Endometrial microvascular endothelial cells (primary cell): ENCODE results near the gene NSD2. TPM values are rescaled to one million over a fixed set of nuclear protein-coding genes. Genes with fewer than 3 reads are reported as not detected.

Source experiments
- in situ Hi-C: cut with HindIII; loops from 2 replicates; pipeline ENCODE4 v1.10.0; 2017; ENCODE audit warnings: low sequenced_read_pairs, low pct_unique_long_range_greater_than_20kb; ENCODE audit errors: inconsistent ontology term
- total RNA-seq: library from RNA; depleted of rRNA; stranded (reverse); fragments of >200 nt; gene quantifications from one replicate; pipeline ENCODE4 v1.2.3, GENCODE V29; 2015; ENCODE audit errors: inconsistent ontology term

The NSD2 gene
- total RNA-seq, 1 donor from 2014 or later = 68.2 TPM

DNA sequence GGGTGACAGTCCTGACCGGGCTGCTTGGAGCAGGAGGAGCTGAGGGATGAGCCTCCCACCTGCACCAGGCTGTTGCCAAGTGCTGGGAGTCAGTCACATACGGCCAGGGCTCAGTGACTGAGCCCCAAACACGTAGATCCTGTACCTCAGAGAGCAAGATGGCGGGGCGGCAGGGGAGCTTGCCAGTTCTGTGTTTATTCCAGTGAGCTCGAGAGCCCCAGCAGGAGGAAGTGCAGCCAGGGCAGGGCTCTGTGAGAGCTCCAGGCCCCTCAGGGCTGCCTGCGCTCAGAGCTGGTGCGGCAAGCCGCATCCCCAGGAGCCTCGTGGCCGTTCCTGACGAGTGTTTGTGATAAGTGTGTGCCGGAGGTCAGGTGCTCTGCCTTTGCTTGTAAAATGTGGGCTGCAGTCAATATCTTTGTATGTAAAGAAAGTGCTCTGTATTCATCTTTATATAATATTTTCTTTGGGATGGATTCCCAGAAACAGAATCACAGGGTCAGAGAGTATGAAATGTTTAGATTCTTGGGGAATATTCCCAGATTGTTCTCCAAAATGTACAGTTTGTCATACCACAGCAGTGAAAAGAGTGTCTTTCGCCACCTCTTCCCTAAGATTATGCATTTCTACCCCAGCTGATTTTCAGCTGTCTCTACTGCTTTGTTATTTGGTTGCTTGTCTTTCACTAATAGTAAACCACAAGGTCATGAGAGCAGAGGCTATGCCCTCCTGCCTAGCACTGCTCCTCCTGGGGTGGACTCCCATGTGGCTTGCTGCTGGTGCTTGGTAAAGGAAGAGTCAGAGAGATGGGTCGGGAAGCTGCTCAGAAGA is 87.3 kb downstream of the NSD2 start:
- in situ Hi-C loops = no loop called here

DNA sequence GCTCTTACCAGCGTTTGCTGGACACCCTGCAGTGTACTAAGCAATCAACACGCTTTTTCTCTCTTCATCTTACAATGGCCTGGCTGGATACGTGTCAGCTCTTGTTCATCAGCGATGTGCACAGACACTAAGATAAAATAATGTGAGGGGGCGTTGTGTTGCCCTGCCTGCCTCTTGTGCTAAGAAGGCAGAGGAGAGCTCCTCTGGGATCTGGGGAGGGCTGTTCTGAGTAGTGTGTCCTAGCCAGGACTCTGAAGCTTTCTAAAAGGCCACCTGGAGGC is 87.9 kb downstream of the NSD2 start:
- in situ Hi-C loops = no loop called here

DNA sequence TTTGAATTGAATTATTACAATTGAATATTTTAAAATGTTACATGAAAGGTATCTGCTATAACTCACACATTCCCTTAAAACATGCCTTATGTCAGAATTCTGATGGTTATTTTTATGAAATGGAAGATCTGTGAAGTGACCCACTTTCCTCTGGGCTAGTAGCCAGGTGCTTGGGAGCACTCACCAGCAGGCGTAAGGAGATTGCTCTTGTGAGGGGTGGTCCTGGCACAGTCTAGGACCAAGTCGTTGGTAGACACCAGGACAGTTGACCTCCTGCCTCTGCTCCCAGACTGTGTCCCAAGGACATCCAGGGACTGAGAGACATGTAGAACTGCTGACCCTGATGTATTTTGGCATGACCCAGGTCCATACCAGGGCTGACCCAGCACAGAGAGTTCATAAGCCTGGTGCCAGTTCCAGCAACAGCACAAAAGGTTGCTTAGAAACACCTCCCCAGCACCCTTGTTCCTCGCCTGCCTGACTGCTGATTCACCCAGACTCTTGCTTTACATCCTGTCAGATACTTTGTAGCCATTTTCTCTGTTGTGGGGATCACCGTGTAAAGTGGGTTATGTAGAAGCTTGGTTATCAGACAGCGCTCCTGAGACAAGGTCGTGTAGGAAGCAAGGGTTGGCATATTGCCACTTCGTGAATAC is 89.1 kb downstream of the NSD2 start:
- in situ Hi-C loops = no loop called here

DNA sequence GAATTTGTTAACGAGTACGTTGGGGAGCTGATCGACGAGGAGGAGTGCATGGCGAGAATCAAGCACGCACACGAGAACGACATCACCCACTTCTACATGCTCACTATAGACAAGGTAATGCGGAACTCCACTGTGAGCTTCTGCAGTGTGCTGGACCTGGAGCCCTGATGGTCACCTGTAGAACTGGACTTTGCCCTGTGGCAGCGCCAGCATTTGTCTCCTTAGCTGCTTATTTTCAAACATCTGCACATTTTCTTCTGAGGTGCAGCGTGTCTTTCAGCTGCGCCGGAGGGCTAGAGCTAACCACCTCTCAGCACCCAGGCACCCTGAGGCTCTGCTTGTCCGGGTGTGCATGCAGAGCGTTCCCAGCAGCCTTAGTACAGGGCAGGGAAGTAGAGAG is 89.8 kb downstream of the NSD2 start:
- in situ Hi-C loops = no loop called here

DNA sequence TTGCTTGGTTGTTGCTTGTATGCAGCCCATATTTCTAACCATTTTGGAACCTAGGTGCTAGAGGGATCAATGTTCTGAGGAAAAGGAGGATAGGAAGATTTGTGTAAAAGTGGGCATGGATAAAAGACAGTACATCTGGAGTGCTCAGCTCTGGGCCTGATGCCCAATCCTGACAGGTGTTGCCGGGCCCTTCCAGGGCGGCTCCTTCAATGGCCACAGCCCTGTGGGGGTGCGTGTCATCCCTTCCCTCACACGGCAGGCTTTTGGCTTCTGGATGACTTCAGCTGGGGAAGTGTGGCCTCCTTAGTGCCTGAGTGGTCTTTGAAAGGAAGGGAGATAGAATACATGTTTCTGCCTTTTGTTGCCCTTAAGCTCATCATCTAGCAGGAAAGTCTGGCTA is 90.4 kb downstream of the NSD2 start:
- in situ Hi-C loops = no loop called here

DNA sequence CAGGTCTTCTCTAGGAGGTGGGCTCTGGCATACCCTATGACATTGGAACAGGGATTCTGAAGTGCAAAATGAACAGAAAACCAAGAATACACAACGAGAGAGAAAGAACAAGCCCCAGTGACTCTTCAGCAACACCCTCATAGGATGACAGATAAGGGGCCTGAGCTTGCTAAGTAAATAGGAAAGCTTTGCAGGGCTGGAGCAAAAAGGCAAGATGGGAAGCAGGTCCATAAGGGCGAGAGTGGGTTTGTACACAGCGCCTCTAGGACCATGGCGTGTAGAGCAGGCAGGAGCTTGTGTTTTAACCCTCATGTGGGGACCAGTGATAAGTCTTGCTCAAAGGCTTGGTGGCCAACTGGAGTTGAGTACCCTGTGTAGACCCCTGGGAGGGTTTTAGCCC is 91.8 kb downstream of the NSD2 start:
- in situ Hi-C loops = no loop called here

DNA sequence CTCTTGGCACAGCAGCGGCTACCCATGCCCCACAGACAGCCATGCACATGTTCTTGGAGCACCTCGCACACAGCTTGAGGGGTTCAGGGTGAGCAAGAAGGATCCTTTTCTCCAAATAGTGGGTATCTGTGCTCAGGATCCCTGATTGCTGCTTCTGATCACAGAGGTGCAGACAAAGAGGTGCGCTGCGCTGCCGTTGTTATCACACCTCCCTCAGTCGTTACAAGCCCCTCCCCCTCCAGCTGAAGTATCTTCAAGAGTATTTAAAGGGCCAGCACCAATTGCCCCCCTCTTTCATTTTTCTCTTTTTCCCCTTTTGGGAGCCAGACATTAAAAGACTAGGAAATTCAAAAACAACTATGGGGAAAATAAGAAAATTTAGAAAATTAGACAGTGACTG is 93.2 kb downstream of the NSD2 start:
- in situ Hi-C loops = no loop called here

DNA sequence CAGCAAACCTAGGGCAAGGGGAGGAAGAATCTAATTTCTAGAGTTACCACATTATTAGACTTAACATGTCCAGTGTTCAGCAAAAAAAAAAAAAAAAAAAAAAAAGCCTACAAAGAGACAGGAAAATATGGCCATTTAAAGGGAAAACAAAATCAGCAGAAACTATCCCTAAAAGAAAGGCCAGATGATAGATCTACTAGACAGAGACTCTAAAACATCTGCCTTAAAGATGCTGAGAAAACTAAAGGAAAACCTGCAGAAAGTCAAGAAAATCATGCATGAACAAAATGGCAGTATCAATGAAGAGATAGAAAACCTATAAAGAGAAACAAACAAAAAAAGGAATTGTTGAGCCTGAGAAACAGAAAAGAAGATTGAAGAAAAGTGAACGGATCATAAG is 93.8 kb downstream of the NSD2 start:
- in situ Hi-C loops = no loop called here

DNA sequence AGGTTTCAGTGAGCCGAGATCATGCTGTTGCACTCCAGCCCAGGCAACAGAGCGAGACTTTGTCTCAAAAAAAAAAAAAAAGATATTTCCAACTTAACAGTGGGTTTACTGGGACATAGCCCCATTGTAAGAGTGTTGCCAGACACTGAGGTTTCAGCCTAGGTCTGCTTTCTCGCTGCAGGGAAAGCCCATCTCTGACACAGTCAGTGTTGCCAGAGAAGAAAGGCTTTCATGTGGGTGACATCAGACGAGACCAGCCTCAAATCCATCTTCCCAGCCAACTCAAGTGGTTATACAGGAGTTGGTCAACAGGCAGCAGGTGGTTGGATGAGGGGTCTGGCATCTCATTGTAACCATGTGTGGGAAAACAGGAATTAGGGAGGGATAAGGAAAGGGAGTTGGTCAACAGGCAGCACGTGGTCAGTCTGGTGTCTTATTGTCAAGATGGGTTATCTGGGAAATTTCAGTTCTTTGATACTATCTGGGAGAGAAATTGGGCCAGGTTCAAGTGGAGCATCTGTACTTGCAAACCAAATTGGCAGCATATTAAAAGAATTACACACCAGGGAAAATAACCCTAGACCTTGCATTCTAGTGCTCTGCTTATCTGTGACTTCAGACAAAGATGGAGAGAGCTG is 96.4 kb downstream of the NSD2 start:
- in situ Hi-C loops = no loop called here

DNA sequence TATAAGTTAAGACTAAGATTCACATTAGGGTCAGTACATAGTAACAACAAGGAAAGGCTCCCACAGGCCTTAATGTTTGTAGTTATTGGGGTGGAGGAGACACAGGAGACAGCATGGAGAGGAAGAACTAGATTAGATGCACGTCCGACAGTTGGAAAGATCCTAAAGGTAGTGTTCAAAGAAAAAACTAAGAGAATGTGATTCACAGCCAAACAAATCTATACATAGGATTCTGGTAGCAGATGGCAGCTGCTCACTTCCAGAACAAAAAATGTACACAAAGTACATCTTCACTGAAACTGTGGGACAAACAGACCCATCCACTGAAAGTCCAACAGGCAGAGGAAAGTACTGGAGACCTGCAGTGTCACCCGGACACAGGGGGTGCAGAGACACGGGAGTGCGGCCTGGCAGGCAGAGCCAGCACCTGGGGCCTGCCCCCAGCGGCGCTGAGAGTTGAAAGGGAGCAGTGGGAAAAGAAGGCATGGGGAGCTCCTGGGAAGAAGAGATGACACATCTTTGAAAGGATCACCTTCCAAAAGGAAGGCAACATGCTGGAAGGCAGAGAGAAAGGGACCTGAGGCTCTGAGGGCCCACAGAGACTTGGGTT is 97.6 kb downstream of the NSD2 start:
- in situ Hi-C loops = no loop called here

DNA sequence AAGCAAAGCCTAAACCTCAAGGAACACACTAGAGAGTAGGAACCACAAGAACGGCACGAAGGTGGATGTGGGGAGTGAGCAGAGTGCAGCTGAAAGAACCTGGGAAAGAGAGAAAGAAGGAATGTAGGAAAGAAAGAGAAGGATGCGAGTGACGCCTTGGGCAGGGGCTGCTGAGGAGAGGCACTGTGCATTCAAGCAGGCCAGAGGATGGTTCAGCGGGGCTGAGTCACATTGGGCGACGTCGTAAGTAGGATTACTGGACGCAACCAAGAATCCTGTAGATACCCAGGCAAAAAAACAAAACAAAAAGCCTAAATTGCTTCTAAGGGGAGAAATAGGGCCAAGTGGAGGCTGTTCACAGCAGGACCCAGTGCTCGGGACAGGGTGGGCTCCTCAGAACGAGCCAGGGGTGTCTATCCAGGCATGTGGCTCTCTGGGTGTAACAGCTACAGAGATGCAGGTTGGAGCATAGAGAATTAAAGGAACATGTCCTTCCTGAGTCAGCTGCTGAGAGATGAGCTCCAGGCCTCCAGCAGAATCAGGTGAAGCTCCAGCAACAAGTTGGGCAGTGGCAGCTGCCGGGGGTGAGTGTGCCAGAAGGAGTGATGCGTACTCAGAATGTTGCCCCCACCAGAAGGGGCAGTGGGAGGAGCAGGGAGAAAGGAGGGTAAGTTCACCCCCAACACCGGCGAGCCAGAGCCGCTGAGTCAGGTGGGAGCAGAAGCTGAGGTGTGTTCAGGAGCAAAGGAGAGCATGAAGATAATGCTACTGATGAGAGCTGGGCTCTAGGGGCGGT is 98.9 kb downstream of the NSD2 start:
- in situ Hi-C loops = no loop called here

DNA sequence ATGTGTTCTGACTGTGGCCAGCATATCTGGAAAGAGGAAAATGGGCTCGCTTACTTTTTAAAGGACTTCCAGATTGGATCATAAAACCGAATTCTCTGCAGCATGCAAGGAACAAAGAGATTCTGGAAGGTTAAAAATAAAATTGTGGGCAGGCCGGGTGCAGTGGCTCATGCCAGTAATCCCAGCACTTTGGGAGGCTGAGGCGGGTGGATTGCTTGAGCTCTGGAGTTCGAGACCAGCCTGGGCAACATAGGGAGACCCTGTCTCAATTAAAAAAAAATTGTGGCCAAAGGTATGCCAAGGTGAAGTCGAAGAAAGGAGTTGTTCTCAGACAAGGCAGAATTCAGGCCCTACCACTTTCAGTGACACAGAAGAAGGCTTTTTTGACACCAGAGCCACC is 99.7 kb downstream of the NSD2 start:
- in situ Hi-C loops = no loop called here

DNA sequence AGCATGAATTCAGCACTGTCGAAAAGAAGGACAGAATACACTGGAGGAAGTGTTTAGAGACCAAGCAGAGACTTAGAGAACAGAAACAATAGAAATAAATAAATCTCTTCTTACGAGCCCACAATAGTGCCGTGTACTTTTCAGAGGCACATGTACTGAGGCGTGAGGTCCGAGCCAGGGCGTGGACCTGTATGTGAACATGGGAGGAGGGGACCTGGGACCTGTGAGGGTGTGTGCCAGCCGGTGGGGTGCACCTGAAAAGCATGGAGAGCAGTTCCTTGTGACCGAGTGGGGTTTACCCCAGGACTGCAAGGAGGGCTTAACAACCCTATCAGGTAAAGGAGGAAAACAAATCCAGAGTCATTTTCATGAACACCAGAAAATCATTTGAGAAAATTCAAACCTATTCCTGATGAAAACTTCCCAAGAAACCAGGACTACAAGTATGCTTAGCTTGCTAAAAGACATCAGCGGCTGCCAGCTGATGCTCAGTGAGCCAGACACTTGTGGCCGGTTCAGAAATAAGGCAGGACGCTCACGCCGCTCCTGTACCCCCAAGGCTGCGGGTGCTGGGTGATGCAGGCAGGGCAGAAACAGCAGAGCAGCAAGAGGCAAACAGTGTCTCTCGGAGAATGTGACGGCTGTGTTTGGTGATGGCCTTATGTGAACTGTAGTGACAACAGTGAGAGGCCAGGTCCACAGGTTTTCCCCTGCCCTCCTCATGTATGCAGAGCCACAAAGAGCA is 100.4 kb downstream of the NSD2 start:
- in situ Hi-C loops = no loop called here

DNA sequence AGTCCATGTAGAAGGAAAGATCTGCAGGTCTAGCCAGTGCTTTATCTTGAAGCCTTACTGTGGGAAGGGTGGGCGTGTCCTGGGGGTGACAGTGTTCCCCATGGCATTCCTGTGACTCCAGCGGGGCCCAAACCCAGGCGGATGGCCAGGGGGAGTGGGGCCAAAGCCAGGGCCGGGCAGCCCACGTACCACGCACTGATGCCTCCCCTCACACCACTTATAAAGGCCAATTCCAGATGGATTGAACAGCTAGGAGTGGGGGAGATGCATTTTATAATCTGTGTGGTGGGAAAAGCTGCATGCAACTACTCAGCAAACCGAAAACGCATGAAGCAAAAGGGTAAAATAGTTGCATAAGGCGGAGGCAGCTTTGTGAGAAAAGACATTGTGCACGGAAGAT is 101.2 kb downstream of the NSD2 start:
- in situ Hi-C loops = no loop called here

DNA sequence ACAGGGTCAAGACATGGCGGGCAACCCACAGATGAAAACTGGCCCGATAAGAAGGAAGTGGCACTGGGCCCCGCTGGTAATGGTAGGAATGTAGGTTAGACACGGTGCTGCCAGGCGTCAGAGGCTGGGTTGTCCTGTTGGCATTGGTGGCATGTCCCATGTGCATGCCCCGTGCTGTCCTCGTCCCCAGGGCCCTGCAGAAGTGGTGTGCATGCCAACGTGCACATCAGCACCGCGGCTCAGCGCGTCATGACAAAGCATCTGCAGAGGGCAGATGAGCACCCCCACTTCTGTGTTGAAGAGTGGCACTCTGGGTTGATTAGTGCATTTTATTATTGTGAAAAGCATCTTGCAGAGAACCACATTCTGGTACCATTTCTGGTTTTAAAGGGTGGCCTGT is 102.0 kb downstream of the NSD2 start:
- in situ Hi-C loops = no loop called here

DNA sequence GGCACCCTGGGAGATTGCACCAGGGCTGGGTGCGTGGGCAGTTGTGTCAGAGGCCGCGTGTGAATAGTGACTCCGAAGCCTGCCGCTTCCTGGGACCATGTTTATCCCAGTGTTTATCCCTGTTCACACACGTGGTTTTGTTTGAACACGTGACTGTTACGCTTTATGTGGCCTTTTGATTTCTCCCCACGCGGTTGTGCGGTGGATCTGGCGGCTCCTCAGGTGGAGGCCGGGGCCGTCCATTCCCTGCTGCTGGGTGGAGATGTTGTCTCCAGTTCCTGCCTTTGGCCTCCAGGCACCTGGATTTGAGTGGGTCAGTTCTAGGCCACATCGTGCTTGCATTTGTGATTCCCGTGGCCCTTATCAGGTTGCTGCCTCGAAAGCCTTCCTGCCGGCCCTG is 102.5 kb downstream of the NSD2 start:
- in situ Hi-C loops = no loop called here

DNA sequence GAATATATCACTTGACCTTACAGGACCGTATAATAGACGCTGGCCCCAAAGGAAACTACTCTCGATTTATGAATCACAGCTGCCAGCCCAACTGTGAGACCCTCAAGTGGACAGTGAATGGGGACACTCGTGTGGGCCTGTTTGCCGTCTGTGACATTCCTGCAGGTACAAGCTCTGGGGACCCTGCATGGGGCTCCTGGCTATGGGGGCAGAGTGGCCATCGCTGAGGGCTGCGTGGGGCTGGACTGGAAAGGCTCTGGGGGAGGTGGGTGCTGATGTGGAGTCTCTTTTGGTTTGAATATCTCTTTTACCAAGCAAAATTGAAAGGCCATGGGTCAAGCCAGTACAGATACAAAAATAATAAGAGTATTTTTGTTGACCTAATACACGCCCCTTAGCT is 103.6 kb downstream of the NSD2 start:
- in situ Hi-C loops = no loop called here

DNA sequence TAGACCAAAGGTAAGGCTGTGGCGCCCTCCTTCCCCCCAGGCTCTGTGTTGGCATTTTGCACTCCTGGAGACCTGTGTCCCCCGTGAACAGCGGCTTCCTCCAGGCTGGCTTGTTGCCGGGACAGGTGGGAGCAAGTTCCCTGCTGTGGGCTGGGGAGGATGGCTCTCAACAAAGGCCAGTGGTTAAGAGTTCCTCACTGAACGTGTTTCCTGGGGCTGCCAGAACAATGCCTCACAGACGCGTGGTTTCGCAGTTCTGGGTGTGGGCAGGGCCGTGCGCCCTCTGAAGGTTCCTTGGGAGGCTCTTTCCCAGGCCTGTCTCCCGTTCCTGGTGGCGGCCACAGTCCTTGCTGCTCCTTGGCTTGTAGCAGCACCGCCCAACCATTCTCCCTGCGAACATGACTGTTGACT is 104.2 kb downstream of the NSD2 start:
- in situ Hi-C loops = no loop called here

DNA sequence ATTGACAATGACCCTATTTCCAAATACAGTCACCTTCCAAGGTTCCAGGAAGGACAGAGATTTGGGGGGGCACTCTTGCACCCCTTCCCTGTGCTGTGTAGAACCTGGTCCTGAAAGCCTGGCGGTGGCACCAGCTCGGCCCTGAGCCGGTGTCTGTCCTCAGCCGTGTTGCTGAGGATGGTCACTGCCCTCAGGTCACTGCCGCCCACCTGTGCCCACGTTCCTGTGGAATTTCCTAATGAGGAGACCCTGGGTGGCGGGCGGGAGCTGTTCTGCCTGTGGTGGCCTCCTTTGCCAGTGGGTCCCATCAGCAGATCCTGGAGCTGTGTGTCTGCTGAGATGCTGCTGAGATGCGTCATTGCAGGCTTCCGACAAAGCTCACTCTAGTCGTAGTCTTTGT is 104.7 kb downstream of the NSD2 start:
- in situ Hi-C loops = no loop called here
